HUES48 (cell line): ENCODE results near the gene HHAT.
"Not testable (repeated sequence)": the region's sequence is repeated elsewhere in the genome, so short reads cannot be mapped to it uniquely, and the experiment has no call there.

Experiments
- H3K27ac ChIP-seq: one replicate; pipeline ENCODE4 v1.7.0; 2013; ENCODE audit warnings: low read depth, low read length, inconsistent platforms
- H3K27me3 ChIP-seq: 2 replicates; pipeline ENCODE4 v1.6.1; 2013; ENCODE audit warnings: mild to moderate bottlenecking, low read length; ENCODE audit not compliant: control insufficient read depth, insufficient read depth
- H3K36me3 ChIP-seq: 2 replicates; pipeline ENCODE4 v1.6.1; 2013; ENCODE audit warnings: low read length; ENCODE audit not compliant: control insufficient read depth, insufficient read depth
- H3K4me1 ChIP-seq: 2 replicates; pipeline ENCODE4 v1.6.1; 2013; ENCODE audit warnings: mild to moderate bottlenecking, low read length; ENCODE audit not compliant: control insufficient read depth, insufficient read depth
- H3K4me3 ChIP-seq: 2 replicates; pipeline ENCODE4 v1.5.1; 2013; ENCODE audit warnings: mild to moderate bottlenecking, low read depth, low read length
- H3K9ac ChIP-seq: 2 replicates; pipeline ENCODE4 v1.6.1; 2013; ENCODE audit warnings: mild to moderate bottlenecking, low read depth, low read length, moderate library complexity
- H3K9me3 ChIP-seq: 2 replicates; pipeline ENCODE4 v1.6.1; 2013; ENCODE audit warnings: low read length; ENCODE audit not compliant: control insufficient read depth, insufficient read depth

HHAT gene

DNA sequence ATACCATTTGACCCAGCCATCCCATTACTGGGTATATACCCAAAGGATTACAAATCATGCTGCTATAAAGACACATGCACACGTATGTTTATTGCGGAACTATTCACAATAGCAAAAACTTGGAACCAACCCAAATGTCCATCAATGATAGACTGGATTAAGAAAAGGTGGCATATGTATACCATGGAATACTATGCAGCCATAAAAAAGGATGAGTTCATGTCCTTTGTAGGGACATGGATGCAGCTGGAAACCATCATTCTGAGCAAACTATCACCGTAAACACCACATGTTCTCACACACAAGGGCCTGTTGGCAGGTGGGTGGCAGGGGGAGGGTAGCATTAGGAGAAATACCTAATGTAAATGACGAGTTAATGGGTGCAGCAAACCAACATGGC lies 332.8 kb downstream of the HHAT start:
- not testable (repeated sequence) for H3K36me3 ChIP-seq, H3K4me3 ChIP-seq, H3K9ac ChIP-seq, H3K27me3 ChIP-seq, H3K4me1 ChIP-seq, H3K9me3 ChIP-seq, H3K27ac ChIP-seq

DNA sequence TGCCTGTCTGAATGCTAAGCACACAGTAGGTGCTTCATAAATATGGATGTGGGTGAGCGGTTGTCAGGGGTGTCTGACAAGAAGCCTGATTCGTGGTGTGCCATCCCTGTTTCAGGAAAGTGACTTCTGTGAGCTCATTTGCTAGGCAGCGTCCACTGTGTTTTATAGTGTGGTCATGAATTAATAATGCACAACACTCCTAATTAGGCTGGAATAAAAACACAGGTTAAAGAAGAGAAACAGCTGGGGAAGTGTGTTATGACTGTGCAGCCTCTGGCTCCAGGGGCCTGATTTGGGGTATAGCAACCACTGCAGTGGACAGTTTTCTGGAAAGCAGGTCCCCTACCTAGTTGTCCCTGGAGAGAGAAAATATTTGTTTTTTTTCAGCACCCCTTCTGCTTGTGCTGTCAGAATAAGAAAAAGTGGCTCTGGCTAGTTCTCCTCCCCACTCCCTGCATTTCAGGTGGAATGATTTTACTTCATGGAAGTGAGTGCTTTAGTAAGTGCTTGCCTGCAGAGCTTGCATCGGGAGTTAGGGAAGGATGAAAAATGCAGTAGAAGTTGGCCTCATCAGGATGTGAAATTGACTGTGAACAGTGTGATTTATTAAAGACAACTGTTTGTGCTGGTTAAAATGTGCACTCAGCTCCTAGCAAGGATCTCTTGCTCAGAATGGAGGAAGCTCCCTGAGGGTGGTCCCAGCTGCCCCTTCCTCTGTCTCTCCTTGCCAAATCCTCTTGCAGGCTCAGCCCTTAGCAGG lies 333.8 kb downstream of the HHAT start:
- no peaks in the 10 kb centered on the region for H3K27me3 ChIP-seq
- H3K9me3 ChIP-seq: no peaks in the 10 kb centered on the region
- no peaks in the 10 kb centered on the region for H3K36me3 ChIP-seq
- no peak overlapping the region for H3K4me3 ChIP-seq
- no peak overlapping the region for H3K27ac ChIP-seq
- no peaks in the 10 kb centered on the region for H3K4me1 ChIP-seq
- H3K9ac ChIP-seq: no peak overlapping the region

DNA sequence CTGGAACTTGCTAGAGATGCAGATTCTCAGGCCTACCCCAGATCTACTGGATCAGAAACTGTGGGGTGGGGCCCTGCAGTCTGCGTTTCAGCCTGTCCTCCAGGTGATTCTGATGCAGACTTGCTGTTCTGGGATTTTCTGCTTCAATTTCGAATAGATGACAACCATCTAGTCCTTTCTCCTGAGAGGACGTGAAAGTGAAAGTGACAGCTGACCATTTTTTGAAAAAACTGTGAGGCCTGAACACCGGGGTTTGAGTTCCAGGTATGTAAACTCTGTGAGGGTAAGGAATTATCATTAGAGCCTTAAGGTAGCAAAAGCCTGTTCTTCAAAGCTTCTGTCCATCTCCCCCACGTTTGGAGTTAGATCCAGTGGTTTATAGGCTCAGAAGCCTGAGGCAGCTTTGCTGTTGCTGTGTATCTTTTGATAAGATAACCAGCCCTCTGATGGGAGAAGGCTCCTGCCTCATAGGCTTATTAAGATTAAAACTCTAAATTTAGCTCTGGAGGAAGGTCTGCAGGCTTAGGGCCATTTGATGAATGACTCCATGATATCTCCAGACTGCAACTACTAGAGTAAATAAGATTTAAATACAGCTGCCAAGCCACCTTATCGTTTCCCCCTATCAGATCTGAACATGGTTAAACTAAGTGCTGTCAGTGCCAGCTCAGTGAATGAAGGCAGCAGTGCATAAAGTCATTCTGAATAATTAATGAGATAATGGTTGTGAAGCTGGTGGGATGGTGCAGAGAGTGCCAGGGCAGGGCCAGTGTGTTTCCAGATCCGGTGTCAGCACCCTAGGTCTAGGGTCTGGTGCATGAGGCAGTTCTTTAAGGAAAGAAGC lies 335.2 kb downstream of the HHAT start:
- Histone ChIP-seq H3K27me3 (no peaks in the 10 kb centered on the region), H3K36me3 (no peaks in the 10 kb centered on the region), H3K27ac (no peak overlapping the region), H3K4me3 (no peak overlapping the region), H3K9ac (no peak overlapping the region), H3K4me1 (no peaks in the 10 kb centered on the region), H3K9me3 (no peaks in the 10 kb centered on the region)

DNA sequence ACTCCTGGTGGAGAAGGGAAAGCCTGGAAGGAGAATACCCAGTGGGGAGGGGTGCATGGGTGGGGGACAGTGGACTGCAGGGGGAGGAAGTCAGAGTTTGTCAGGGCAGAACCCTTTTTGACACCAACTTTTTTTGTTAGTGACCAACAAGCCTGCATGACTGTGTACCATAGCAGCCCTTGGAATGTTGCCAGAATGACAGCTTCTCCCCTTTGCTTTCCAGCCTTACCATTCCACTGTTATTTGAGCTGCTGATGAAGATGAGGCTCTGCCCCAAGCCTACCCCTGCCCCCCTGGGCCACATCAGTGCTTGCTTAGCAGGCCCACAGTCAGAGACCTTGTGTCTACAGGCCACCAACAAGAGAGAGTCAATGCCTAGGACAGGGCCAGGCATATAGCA lies 341.2 kb downstream of the HHAT start:
- Histone ChIP-seq H3K27me3 (no peaks in the 10 kb centered on the region), H3K9me3 (no peaks in the 10 kb centered on the region), H3K4me3 (no peak overlapping the region), H3K36me3 (no peaks in the 10 kb centered on the region), H3K4me1 (no peaks in the 10 kb centered on the region), H3K27ac (no peak overlapping the region), H3K9ac (no peak overlapping the region)

DNA sequence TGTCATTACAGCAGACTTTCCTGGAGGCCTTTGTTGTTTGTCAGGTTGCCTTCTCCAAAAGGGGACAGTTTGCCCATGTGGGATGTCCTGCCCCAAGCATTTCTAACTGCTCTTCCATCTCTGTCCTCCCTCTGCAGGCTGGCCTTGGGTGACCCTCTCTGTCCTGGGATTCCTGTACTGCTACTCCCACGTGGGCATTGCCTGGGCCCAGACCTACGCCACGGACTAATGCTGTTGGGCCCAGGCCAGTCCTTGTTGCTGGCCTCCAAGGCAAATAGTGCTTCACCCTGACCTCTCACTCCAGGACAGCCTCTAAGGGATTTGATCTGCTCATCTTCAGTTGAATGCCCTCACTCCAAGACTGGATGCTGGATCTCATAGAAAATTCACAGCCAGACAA lies 345.4 kb downstream of the HHAT start:
- Histone ChIP-seq H3K4me3 (no peak overlapping the region), H3K4me1 (no peaks in the 10 kb centered on the region), H3K36me3 (no peaks in the 10 kb centered on the region), H3K27ac (no peak overlapping the region), H3K27me3 (no peaks in the 10 kb centered on the region), H3K9ac (no peak overlapping the region), H3K9me3 (no peaks in the 10 kb centered on the region)

DNA sequence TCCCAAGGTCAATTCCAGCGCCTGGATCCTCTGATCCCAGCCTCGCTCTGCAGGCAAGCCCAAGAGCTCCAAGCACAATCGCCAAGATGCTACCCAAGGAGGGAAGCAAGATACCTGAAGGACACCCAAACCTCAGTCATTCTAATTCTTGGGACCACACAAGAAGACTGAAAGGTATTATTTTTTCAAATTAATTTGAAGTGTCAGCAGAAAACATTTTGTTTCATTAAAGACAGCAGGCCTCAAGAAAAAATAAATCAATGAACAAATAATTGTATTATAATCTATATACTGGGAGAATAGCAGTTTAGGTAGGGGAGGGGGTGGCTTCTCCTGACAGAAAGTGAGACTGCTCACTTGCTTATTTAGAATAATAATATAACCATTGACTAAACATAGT lies 347.8 kb downstream of the HHAT start:
- no peak overlapping the region for H3K9ac ChIP-seq
- H3K36me3 ChIP-seq: no peaks in the 10 kb centered on the region
- H3K27ac ChIP-seq: no peak overlapping the region
- no peak overlapping the region for H3K4me3 ChIP-seq
- no peaks in the 10 kb centered on the region for H3K4me1 ChIP-seq
- H3K9me3 ChIP-seq: no peaks in the 10 kb centered on the region
- H3K27me3 ChIP-seq: no peaks in the 10 kb centered on the region

DNA sequence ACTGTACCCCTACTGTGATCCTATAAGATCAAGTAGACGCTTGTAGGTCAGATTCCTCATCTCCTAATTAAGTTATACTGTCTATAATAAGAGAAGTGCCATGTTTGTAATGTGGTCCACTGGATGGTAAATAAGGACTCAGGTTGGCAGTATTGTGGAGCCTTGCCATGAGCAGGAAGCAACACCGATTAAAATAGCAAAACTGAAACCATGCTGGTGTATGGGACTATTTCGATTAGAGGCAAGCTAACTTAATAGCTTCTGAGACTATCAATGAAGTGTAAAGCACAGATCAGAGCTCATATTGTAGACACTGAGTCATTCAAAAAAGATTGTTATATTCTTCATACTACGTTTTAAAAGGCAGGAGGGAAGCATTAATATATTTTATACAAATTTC lies 348.8 kb downstream of the HHAT start:
- Histone ChIP-seq H3K4me1 (no peaks in the 10 kb centered on the region), H3K9me3 (no peaks in the 10 kb centered on the region), H3K4me3 (no peak overlapping the region), H3K27me3 (no peaks in the 10 kb centered on the region), H3K9ac (no peak overlapping the region), H3K27ac (no peak overlapping the region), H3K36me3 (no peaks in the 10 kb centered on the region)

DNA sequence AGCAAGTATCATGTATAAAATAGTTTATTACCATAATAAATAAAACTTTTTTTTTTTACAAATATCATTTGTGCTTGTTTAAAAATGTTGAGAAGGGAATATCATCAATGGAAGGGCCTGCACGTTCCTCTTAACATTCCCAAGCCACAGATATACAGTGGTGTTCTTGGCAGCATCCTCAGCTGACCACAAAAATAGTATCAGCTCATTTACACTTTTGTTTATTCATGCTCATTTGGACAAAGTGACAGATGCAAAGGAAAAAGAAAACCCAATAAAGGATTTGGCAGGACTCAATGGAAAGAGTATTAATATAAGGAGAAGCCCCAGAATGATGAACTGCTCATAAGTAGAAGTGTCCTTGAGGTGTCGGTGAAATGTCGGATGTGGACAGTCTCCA lies 349.6 kb downstream of the HHAT start:
- no peaks in the 10 kb centered on the region for H3K4me1 ChIP-seq

DNA sequence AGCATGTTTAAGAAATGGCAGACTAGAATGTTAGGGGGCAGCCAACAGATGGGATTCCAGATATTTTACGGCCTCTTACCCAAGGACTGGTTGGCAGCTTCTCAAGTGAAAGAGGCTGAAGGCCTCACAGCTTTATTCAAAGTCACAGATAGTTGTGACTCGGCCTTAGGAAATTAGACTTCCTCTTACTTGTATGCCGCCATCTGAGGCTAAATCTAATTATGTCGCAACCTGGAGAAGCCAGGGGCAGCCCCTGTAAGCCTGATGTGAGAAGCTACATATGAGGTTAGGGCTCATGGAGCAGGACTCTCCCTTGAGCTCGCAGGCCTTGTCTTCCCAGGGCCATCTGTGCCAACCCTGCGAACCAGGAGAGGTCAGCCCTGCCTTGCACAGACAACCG lies 352.5 kb downstream of the HHAT start:
- H3K4me1 ChIP-seq: no peaks in the 10 kb centered on the region
- H3K36me3 ChIP-seq: no peaks in the 10 kb centered on the region
- H3K4me3 ChIP-seq: no peak overlapping the region

More for the DNA sequence above, 349.6 kb downstream of the HHAT start:
- Histone ChIP-seq H3K9me3 (no peaks in the 10 kb centered on the region), H3K36me3 (no peaks in the 10 kb centered on the region), H3K9ac (no peak overlapping the region), H3K4me3 (no peak overlapping the region), H3K27me3 (no peaks in the 10 kb centered on the region), H3K27ac (no peak overlapping the region)

DNA sequence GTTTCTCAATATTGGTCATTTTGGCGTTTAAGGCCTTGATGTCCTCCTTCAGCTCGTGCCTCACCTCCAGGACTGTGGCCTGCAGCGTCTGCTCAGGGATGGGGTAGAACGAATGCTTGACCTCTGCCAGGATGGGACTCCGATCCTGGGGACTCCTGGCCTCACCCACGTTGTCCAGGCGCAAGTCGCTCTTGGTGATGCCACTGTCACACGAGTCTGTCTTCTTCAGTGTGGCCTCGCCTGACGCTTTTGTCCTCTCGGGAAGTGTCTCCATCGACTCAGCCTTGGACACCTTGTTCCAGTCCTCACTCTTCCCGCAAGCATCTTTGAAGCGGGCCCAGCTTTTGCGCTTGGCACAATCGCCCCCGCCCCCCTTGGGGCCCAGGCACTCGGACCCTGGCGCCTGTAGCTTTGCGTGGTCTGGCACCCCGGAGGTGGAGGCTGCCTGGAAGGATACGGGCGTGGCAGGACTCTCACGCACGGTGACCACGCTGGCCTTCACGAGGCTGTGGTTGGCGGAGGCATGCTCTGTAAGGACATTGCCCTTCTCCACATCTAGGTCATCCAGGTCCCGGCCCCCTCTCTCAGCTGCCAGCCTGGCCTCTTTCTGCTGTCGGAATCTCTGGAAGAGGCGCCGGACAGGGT lies 354.8 kb downstream of the HHAT start:
- H3K9ac ChIP-seq: no peak overlapping the region
- H3K27me3 ChIP-seq: no peaks in the 10 kb centered on the region
- H3K27ac ChIP-seq: no peak overlapping the region
- H3K9me3 ChIP-seq: no peaks in the 10 kb centered on the region
- no peaks in the 10 kb centered on the region for H3K36me3 ChIP-seq
- H3K4me1 ChIP-seq: no peaks in the 10 kb centered on the region
- H3K4me3 ChIP-seq: no peak overlapping the region

More for the DNA sequence above, 352.5 kb downstream of the HHAT start:
- Histone ChIP-seq H3K27ac (no peak overlapping the region), H3K9me3 (no peaks in the 10 kb centered on the region), H3K9ac (no peak overlapping the region), H3K27me3 (no peaks in the 10 kb centered on the region)
